Caco-2 (cell line): ENCODE results near the gene HACD2. TPM values are rescaled to one million over a fixed set of nuclear protein-coding genes. Genes with fewer than 3 reads are reported as not detected.

Source experiments
- BruUV-seq: library from RNA; stranded (reverse); fragments of 400-500 nt; replicated peaks from 2 replicates; lab custom pipeline; 2021; lab: Mats Ljungman, UMichigan
- CTCF ChIA-PET: fragments of 300-600 bp; sonication (Branson Sonifier 250); formaldehyde crosslinking; loops from one replicate; lab custom pipeline; 2022; ENCODE audit warnings: antibody characterized with exemption; lab: Charles Lee
- POLR2A ChIA-PET: fragments of 300-600 bp; sonication (Branson Sonifier 250); formaldehyde crosslinking; loops from one replicate; lab custom pipeline; 2022; ENCODE audit warnings: antibody characterized with exemption; lab: Charles Lee
- DNase-seq, 2 experiments: peaks; one replicate each; pipeline versions ENCODE4 v3.0.0 to v3.0.0-alpha.2; 2020 to 2022
- H3K27me3 ChIP-seq: replicated peaks from 2 replicates; pipeline ENCODE4 v1.6.0; 2011; ENCODE audit warnings: low read length; ENCODE audit not compliant: control insufficient read depth, insufficient read depth
- H3K36me3 ChIP-seq: 2 replicates; pipeline ENCODE4 v1.5.1; 2011; ENCODE audit warnings: low read length; ENCODE audit not compliant: control insufficient read depth, insufficient read depth
- H3K4me1 ChIP-seq: fragments of 250-450 bp; sonication (Bioruptor Pico); 2 replicates; pipeline ENCODE4 v1.5.1; 2020; ENCODE audit warnings: mild to moderate bottlenecking
- H3K4me3 ChIP-seq: 2 replicates; pipeline ENCODE4 v1.5.1; 2011; ENCODE audit warnings: low read depth, mild to moderate bottlenecking, control low read depth, low read length
- H3K9me3 ChIP-seq: fragments of 250-450 bp; sonication (Bioruptor Pico); 2 replicates; pipeline ENCODE4 v1.5.1; 2020; ENCODE audit warnings: mild to moderate bottlenecking, moderate library complexity
- H3K27ac Mint-ChIP-seq: one replicate; pipeline ENCODE4 v1.8.0; 2022; ENCODE audit warnings: mixed read lengths; ENCODE audit not compliant: unreplicated experiment
- H3K27me3 Mint-ChIP-seq: one replicate; pipeline ENCODE4 v1.8.0; 2022; ENCODE audit warnings: mixed read lengths; ENCODE audit not compliant: insufficient read depth, unreplicated experiment
- H3K36me3 Mint-ChIP-seq: one replicate; pipeline ENCODE4 v1.8.0; 2022; ENCODE audit warnings: mild to moderate bottlenecking, mixed read lengths; ENCODE audit not compliant: insufficient read depth, unreplicated experiment
- H3K4me1 Mint-ChIP-seq: one replicate; pipeline ENCODE4 v1.8.0; 2022; ENCODE audit warnings: low read depth, mixed read lengths; ENCODE audit not compliant: unreplicated experiment
- H3K4me3 Mint-ChIP-seq: one replicate; pipeline ENCODE4 v1.8.0; 2022; ENCODE audit warnings: mild to moderate bottlenecking, moderate library complexity, mixed read lengths; ENCODE audit not compliant: unreplicated experiment
- H3K9me3 Mint-ChIP-seq: one replicate; pipeline ENCODE4 v1.8.0; 2022; ENCODE audit warnings: mixed read lengths; ENCODE audit not compliant: unreplicated experiment
- intact Hi-C: fragments of 100-400 bp; cut with micrococcal nuclease; formaldehyde crosslinking; loops from one replicate; pipeline ENCODE4 v1.10.0; 2022; ENCODE audit not compliant: unreplicated experiment
- total RNA-seq: library from RNA; stranded (reverse); gene quantifications from 2 replicates; pipeline ENCODE4 v1.2.3, GENCODE V29; 2022
- TF ChIP-seq, protein P1 (sequence below), 2 experiments: fragments of 200-600 bp in 1 of 2; IDR thresholded peaks; 1 replicate in 1 of 2; 2 replicates in 1 of 2; pipeline versions ENCODE4 v1.5.1 to v1.8.0; 2011 to 2022; ENCODE audit warnings: antibody characterized with exemption in 1 of 2, control low read depth in 1 of 2, inconsistent platforms in 1 of 2, low read depth in 1 of 2, low read length in 1 of 2, mild to moderate bottlenecking in 1 of 2, moderate library complexity in 1 of 2; ENCODE audit not compliant: insufficient read depth in 1 of 2, severe bottlenecking in 1 of 2, unreplicated experiment in 1 of 2

HACD2 gene
- total RNA-seq, 1 experiment from 2014 or later = 92.5 TPM

DNA sequence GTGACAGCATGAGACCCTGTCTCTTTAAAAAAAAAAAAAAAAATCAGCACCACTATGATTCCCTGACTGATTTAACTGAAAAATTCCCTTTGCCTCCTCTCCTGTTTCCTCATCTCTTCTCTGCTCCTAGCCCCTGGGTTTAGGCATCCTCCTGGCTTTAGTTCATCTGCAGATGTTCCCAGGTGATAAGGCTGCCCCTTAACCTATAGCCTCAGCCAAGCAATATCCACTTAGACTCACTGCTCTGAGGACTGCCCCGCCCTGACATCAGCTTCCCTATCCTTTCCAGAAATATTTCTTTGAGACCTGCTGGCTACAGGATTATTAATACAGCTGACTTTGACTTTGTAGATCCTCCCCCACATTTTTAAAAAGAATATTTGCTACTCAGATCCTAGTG, 39.4 kb upstream of the HACD2 start:
- no peak overlapping the region for H3K4me3 ChIP-seq
- Mint-ChIP-seq H3K9me3 (no peaks in the 10 kb centered on the region), H3K4me3 (no peak overlapping the region), H3K27ac (no peak overlapping the region), H3K4me1 (peaks cover 22% of the 10 kb centered on the region), H3K36me3 (peaks cover 10% of the 10 kb centered on the region), H3K27me3 (no peaks in the 10 kb centered on the region)
- ChIA-PET CTCF (interaction anchor here (0.7 kb wide), 1 partner anchor 34 kb away, joined by 4 read pairs; no protein-coding TSS in a partner anchor), POLR2A (no interaction called here)
- H3K4me1 ChIP-seq = peaks cover 6% of the 10 kb centered on the region; the same call in 1 of the 2 replicates
- no TSS peak for BruUV-seq
- no peaks in the 10 kb centered on the region for H3K9me3 ChIP-seq
- no peak for DNase-seq
- H3K36me3 ChIP-seq = no peaks in the 10 kb centered on the region
- TF ChIP-seq, protein P1, sequence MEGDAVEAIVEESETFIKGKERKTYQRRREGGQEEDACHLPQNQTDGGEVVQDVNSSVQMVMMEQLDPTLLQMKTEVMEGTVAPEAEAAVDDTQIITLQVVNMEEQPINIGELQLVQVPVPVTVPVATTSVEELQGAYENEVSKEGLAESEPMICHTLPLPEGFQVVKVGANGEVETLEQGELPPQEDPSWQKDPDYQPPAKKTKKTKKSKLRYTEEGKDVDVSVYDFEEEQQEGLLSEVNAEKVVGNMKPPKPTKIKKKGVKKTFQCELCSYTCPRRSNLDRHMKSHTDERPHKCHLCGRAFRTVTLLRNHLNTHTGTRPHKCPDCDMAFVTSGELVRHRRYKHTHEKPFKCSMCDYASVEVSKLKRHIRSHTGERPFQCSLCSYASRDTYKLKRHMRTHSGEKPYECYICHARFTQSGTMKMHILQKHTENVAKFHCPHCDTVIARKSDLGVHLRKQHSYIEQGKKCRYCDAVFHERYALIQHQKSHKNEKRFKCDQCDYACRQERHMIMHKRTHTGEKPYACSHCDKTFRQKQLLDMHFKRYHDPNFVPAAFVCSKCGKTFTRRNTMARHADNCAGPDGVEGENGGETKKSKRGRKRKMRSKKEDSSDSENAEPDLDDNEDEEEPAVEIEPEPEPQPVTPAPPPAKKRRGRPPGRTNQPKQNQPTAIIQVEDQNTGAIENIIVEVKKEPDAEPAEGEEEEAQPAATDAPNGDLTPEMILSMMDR (IDR thresholded peaks at IDR 0.05; ENCODE audit: insufficient read depth in 1 of 2, low read depth in 1 of 2, low read length in 1 of 2, severe bottlenecking in 1 of 2, unreplicated experiment in 1 of 2) = no peak
- intact Hi-C loops = no loop called here
- H3K27me3 ChIP-seq = no peaks in the 10 kb centered on the region

DNA sequence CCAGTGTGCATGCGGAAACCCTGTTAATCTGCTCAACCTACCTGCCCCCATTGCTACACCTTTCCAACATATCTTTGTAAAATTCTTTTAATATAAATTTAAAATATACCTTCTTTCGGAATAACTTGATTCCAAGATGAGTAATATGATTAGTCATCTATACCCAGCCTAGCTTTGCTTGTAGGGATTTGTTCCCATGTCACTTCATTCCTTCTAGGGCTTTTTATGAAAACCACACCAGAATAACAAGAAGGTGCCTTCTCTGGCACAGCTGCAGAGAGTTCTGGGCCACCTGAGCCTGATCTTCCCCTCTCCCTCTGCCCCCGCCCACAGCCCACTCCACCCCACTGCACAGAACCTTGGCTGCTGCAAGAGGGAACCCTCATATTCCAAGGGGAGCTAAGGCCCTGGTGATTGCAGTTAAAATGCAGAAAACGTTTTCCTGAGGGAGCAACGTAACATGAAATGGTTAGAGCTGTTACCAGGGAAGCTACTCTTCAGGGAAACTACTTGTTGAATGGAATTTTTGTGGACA, 38.6 kb upstream of the HACD2 start:
- no peak overlapping the region for H3K4me3 Mint-ChIP-seq
- no TSS peak for BruUV-seq
- no peaks in the 10 kb centered on the region for H3K9me3 ChIP-seq
- H3K4me1 Mint-ChIP-seq = peaks cover 22% of the 10 kb centered on the region
- H3K9me3 Mint-ChIP-seq = no peaks in the 10 kb centered on the region
- H3K36me3 Mint-ChIP-seq = peaks cover 10% of the 10 kb centered on the region
- TF ChIP-seq, protein P1 (IDR thresholded peaks at IDR 0.05; ENCODE audit: insufficient read depth in 1 of 2, low read depth in 1 of 2, low read length in 1 of 2, severe bottlenecking in 1 of 2, unreplicated experiment in 1 of 2) = no peak
- ChIA-PET POLR2A (no interaction called here), CTCF (interaction anchor here (0.7 kb wide), 1 partner anchor 35 kb away, joined by 4 read pairs; no protein-coding TSS in a partner anchor)
- peaks cover 6% of the 10 kb centered on the region; the same call in 1 of the 2 replicates for H3K4me1 ChIP-seq
- no peaks in the 10 kb centered on the region for H3K27me3 ChIP-seq
- no peaks in the 10 kb centered on the region for H3K27me3 Mint-ChIP-seq
- intact Hi-C loops = no loop called here
- no peak for DNase-seq
- no peak overlapping the region for H3K27ac Mint-ChIP-seq
- no peak overlapping the region for H3K4me3 ChIP-seq
- no peaks in the 10 kb centered on the region for H3K36me3 ChIP-seq

DNA sequence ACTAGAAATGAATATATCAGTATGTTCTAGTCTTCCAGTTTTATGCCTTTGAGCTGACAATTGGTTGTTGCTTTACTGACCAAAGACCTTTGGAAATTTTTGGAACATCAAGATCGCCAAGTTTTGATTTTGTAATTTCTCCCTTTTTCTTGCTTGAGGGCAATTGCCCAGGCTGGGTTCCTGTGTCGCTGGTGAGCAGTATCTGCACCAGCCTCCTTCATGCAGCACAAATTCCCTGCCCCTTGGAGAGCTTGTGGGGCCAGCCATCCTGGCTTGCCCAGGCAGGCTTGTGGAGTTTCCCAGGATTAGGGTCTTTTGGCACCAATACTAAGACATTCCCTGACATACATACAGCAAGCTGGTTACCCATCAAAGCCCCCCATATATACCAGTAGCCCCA, 37.9 kb upstream of the HACD2 start:
- intact Hi-C loops = no loop called here
- no TSS peak for BruUV-seq
- no peaks in the 10 kb centered on the region for H3K9me3 ChIP-seq

More for the DNA sequence above, 37.9 kb upstream of the HACD2 start:
- no peak for DNase-seq
- CTCF ChIA-PET = no interaction called here
- H3K27me3 Mint-ChIP-seq = no peaks in the 10 kb centered on the region
- no peaks in the 10 kb centered on the region for H3K9me3 Mint-ChIP-seq
- peaks cover 27% of the 10 kb centered on the region for H3K4me1 Mint-ChIP-seq
- H3K36me3 Mint-ChIP-seq = peaks cover 10% of the 10 kb centered on the region
- H3K4me3 Mint-ChIP-seq = no peak overlapping the region
- POLR2A ChIA-PET = no interaction called here
- H3K27ac Mint-ChIP-seq = no peak overlapping the region
- TF ChIP-seq, protein P1 (IDR thresholded peaks at IDR 0.05; ENCODE audit: insufficient read depth in 1 of 2, low read depth in 1 of 2, low read length in 1 of 2, severe bottlenecking in 1 of 2, unreplicated experiment in 1 of 2) = no peak
- Histone ChIP-seq H3K4me3 (no peak overlapping the region), H3K27me3 (no peaks in the 10 kb centered on the region), H3K36me3 (no peaks in the 10 kb centered on the region), H3K4me1 (peaks cover 6% of the 10 kb centered on the region; the same call in 1 of the 2 replicates)
